ENCODE results near the gene CGN.

Gene CGN

DNA sequence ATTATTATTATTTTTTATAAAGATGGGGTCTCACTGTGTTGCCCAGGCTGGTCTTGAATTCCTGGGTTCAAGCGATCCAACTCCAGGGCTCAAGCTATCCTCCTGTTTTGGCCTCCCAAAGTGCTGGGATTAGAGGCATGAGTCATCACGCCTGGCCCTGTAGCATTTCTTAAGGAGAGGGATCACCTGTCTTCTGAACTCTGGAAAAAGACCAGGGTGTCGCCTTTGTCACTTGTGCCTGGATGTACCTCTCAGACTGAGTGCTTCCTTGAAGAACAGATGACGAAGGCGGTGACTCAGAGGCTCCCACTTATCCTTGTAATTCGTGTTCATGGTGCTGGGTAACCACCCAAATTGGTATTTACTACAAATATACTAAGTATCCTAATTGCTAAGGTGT lies 2.4 kb upstream of the CGN start:
- no peak overlapping the region for H3K4me3 ChIP-seq (ENCODE audit: low read depth, low read length)
- peaks cover 13% of the 10 kb centered on the region for H3K4me1 ChIP-seq (ENCODE audit: control insufficient read depth, insufficient read depth, low read length)
- CTCF ChIA-PET = no interaction called here
- H3K27ac ChIP-seq (ENCODE audit: extremely low read depth, low read depth, low read length) = no peak overlapping the region
- TF ChIP-seq, protein P1, sequence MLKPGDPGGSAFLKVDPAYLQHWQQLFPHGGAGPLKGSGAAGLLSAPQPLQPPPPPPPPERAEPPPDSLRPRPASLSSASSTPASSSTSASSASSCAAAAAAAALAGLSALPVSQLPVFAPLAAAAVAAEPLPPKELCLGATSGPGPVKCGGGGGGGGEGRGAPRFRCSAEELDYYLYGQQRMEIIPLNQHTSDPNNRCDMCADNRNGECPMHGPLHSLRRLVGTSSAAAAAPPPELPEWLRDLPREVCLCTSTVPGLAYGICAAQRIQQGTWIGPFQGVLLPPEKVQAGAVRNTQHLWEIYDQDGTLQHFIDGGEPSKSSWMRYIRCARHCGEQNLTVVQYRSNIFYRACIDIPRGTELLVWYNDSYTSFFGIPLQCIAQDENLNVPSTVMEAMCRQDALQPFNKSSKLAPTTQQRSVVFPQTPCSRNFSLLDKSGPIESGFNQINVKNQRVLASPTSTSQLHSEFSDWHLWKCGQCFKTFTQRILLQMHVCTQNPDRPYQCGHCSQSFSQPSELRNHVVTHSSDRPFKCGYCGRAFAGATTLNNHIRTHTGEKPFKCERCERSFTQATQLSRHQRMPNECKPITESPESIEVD (tag by site-specific recombination; IDR thresholded peaks at IDR 0.05) = 0 out of 2 replicates have a peak, but pooled peaks have one; percentile 11
- no peak for TF ChIP-seq KLF10 (tag by site-specific recombination; IDR thresholded peaks at IDR 0.05)
- TF ChIP-seq ZNF121 (tag by site-specific recombination; IDR thresholded peaks at IDR 0.05) = peak; percentile 70
- TF ChIP-seq ZNF624 (tag by site-specific recombination; IDR thresholded peaks at IDR 0.05) = no peak
- TF ChIP-seq ZNF366 (tag by site-specific recombination; conservative IDR thresholded peaks at IDR 0.05) = peak; percentile 49
- TF ChIP-seq, protein P2, sequence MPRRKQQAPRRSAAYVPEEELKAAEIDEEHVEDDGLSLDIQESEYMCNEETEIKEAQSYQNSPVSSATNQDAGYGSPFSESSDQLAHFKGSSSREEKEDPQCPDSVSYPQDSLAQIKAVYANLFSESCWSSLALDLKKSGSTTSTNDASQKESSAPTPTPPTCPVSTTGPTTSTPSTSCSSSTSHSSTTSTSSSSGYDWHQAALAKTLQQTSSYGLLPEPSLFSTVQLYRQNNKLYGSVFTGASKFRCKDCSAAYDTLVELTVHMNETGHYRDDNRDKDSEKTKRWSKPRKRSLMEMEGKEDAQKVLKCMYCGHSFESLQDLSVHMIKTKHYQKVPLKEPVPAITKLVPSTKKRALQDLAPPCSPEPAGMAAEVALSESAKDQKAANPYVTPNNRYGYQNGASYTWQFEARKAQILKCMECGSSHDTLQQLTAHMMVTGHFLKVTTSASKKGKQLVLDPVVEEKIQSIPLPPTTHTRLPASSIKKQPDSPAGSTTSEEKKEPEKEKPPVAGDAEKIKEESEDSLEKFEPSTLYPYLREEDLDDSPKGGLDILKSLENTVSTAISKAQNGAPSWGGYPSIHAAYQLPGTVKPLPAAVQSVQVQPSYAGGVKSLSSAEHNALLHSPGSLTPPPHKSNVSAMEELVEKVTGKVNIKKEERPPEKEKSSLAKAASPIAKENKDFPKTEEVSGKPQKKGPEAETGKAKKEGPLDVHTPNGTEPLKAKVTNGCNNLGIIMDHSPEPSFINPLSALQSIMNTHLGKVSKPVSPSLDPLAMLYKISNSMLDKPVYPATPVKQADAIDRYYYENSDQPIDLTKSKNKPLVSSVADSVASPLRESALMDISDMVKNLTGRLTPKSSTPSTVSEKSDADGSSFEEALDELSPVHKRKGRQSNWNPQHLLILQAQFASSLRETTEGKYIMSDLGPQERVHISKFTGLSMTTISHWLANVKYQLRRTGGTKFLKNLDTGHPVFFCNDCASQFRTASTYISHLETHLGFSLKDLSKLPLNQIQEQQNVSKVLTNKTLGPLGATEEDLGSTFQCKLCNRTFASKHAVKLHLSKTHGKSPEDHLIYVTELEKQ (tag by site-specific recombination; IDR thresholded peaks at IDR 0.05; ENCODE audit: borderline replicate concordance) = 0 out of 2 replicates have a peak, but pooled peaks have one; percentile 20
- peak; percentile 39 for TF ChIP-seq GLIS1 (tag by site-specific recombination; IDR thresholded peaks at IDR 0.05)
- TF ChIP-seq SP7 (tag by site-specific recombination; IDR thresholded peaks at IDR 0.05) = peak; percentile 94
- peak; percentile 68 for TF ChIP-seq ZNF629 (tag by site-specific recombination; IDR thresholded peaks at IDR 0.05)
- no peaks in the 10 kb centered on the region for H3K9me3 ChIP-seq (ENCODE audit: control insufficient read depth, insufficient read depth, low read depth, low read length)
- POLR2A ChIA-PET = interaction anchor here (0.7 kb wide), 1 partner anchor 110 kb away, joined by 6 read pairs; no protein-coding TSS in a partner anchor
- H3K36me3 ChIP-seq (ENCODE audit: control insufficient read depth in 2 of 2, insufficient read depth in 1 of 2, low read length in 2 of 2) = no peaks in the 10 kb centered on the region

DNA sequence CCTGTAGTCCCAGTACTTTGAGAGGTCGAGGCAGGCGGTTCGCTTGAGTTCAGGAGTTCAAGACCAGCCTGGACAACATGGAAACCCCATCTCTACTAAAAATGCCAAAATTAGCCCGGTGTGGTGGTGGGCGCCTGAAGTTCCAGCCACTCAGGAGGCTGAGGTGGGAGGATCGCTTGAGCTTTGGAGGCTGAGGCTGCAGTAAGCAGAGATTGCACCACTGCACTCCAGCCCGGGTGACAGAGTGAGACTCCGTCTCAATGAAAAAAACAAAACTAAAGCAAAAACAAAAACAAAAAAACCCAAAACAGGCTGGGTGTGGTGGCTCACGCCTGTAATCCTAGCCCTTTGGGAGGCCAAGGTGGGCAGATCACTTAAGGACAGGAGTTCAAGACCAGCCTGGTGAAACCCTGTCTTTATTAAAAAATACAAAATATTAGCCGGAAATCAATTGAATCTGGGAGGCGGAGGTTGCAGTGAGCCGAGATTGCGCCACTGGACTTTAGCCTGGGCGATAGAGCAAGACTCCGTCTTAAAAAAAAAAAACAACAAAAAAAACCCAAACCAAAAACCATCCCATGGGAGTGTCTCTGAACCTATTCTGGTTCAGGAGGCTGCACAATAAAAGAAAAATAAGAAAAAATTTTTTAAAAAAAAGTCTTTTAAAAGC lies 1.7 kb upstream of the CGN start:
- H3K4me3 ChIP-seq (ENCODE audit: low read depth, low read length) = no peak overlapping the region
- no peaks in the 10 kb centered on the region for H3K36me3 ChIP-seq (ENCODE audit: control insufficient read depth in 2 of 2, insufficient read depth in 1 of 2, low read length in 2 of 2)
- H3K9me3 ChIP-seq (ENCODE audit: control insufficient read depth, insufficient read depth, low read depth, low read length) = no peaks in the 10 kb centered on the region
- POLR2A ChIA-PET = interaction anchor here (0.7 to 1.9 kb wide), 3 partner anchors 15 to 30 kb away, joined by 3 to 11 read pairs (median 8); no protein-coding TSS in a partner anchor
- H3K27ac ChIP-seq (ENCODE audit: extremely low read depth, low read depth, low read length) = no peak overlapping the region
- CTCF ChIA-PET = no interaction called here
- peaks cover 16% of the 10 kb centered on the region for H3K4me1 ChIP-seq (ENCODE audit: control insufficient read depth, insufficient read depth, low read length)
- TF ChIP-seq SP7 (tag by site-specific recombination; IDR thresholded peaks at IDR 0.05) (peak; percentile 3; the same call in 1 of the 2 replicates), ZNF423 (tag by site-specific recombination; IDR thresholded peaks at IDR 0.05) (no peak), ZNF302 (tag by site-specific recombination; IDR thresholded peaks at IDR 0.05; ENCODE audit: low read depth) (no peak), ZNF138 (tag by site-specific recombination; IDR thresholded peaks at IDR 0.05; ENCODE audit: borderline replicate concordance) (no peak), ZNF830 (tag by site-specific recombination; IDR thresholded peaks at IDR 0.05; ENCODE audit: low read depth) (no peak)
- TF ChIP-seq, protein P3, sequence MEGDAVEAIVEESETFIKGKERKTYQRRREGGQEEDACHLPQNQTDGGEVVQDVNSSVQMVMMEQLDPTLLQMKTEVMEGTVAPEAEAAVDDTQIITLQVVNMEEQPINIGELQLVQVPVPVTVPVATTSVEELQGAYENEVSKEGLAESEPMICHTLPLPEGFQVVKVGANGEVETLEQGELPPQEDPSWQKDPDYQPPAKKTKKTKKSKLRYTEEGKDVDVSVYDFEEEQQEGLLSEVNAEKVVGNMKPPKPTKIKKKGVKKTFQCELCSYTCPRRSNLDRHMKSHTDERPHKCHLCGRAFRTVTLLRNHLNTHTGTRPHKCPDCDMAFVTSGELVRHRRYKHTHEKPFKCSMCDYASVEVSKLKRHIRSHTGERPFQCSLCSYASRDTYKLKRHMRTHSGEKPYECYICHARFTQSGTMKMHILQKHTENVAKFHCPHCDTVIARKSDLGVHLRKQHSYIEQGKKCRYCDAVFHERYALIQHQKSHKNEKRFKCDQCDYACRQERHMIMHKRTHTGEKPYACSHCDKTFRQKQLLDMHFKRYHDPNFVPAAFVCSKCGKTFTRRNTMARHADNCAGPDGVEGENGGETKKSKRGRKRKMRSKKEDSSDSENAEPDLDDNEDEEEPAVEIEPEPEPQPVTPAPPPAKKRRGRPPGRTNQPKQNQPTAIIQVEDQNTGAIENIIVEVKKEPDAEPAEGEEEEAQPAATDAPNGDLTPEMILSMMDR (tag by site-specific recombination; IDR thresholded peaks at IDR 0.05) = no peak
- TF ChIP-seq, protein P4, sequence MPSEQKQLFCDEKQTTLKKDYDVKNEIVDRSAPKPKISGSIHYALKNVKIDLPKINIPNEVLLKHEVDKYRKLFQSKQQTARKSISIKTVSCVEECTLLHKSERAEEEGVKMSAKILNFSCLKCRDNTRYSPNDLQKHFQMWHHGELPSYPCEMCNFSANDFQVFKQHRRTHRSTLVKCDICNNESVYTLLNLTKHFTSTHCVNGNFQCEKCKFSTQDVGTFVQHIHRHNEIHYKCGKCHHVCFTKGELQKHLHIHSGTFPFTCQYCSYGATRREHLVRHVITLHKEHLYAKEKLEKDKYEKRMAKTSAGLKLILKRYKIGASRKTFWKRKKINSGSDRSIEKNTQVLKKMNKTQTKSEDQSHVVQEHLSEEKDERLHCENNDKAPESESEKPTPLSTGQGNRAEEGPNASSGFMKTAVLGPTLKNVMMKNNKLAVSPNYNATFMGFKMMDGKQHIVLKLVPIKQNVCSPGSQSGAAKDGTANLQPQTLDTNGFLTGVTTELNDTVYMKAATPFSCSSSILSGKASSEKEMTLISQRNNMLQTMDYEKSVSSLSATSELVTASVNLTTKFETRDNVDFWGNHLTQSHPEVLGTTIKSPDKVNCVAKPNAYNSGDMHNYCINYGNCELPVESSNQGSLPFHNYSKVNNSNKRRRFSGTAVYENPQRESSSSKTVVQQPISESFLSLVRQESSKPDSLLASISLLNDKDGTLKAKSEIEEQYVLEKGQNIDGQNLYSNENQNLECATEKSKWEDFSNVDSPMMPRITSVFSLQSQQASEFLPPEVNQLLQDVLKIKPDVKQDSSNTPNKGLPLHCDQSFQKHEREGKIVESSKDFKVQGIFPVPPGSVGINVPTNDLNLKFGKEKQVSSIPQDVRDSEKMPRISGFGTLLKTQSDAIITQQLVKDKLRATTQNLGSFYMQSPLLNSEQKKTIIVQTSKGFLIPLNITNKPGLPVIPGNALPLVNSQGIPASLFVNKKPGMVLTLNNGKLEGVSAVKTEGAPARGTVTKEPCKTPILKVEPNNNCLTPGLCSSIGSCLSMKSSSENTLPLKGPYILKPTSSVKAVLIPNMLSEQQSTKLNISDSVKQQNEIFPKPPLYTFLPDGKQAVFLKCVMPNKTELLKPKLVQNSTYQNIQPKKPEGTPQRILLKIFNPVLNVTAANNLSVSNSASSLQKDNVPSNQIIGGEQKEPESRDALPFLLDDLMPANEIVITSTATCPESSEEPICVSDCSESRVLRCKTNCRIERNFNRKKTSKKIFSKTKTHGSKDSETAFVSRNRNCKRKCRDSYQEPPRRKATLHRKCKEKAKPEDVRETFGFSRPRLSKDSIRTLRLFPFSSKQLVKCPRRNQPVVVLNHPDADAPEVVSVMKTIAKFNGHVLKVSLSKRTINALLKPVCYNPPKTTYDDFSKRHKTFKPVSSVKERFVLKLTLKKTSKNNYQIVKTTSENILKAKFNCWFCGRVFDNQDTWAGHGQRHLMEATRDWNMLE (tag by site-specific recombination; conservative IDR thresholded peaks at IDR 0.05; ENCODE audit: low read depth) = no peak
- TF ChIP-seq, protein P5, sequence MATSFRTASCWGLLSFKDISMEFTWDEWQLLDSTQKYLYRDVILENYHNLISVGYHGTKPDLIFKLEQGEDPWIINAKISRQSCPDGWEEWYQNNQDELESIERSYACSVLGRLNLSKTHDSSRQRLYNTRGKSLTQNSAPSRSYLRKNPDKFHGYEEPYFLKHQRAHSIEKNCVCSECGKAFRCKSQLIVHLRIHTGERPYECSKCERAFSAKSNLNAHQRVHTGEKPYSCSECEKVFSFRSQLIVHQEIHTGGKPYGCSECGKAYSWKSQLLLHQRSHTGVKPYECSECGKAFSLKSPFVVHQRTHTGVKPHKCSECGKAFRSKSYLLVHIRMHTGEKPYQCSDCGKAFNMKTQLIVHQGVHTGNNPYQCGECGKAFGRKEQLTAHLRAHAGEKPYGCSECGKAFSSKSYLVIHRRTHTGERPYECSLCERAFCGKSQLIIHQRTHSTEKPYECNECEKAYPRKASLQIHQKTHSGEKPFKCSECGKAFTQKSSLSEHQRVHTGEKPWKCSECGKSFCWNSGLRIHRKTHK (tag by site-specific recombination; IDR thresholded peaks at IDR 0.05) = no peak

Data from HEK293 (cell line).